ENCODE data around the gene BPIFB1. TPM values are rescaled to one million over a fixed set of nuclear protein-coding genes. Genes with fewer than 3 reads are reported as not detected.

The BPIFB1 gene
- total and polyA plus RNA-seq, 2 of the 8 experiments (the other 6 are each of a cell fraction or from before 2014, with no cell fraction given) = not detected

- H3K36me3 ChIP-seq (ENCODE audit: control insufficient read depth in 2 of 4, insufficient read depth in 4 of 4, low read length in 3 of 4) = no peaks in the 10 kb centered on the region
- no peak overlapping the region for H3K23ac ChIP-seq (ENCODE audit: insufficient read length)
- H4K91ac ChIP-seq (replicated peaks; ENCODE audit: insufficient read length, low read length) = no peak overlapping the region
- no peaks in the 10 kb centered on the region; a peak in 2 of 7 replicates for H3K4me1 ChIP-seq (replicated peaks in 1 of 4; ENCODE audit: control insufficient read depth in 3 of 4, insufficient read depth in 4 of 4, low read length in 3 of 4)
- no peak overlapping the region for H2BK15ac ChIP-seq (ENCODE audit: low read length)
- peaks cover 0 to 2% of the 10 kb centered on the region in 2 experiments for H4K20me1 ChIP-seq (replicated peaks in 1 of 2; ENCODE audit: control insufficient read depth in 1 of 2, insufficient read depth in 2 of 2, low read length in 2 of 2)
- no peak overlapping the region for H3K14ac ChIP-seq (ENCODE audit: insufficient read length)
- no peak overlapping the region for H3K18ac ChIP-seq (ENCODE audit: extremely low read depth, low read length)
- H3K23me2 ChIP-seq (ENCODE audit: low read depth, low read length) = peaks cover 6% of the 10 kb centered on the region; the same call in 1 of the 2 replicates
- no peaks in the 10 kb centered on the region for H3K79me2 ChIP-seq (ENCODE audit: control insufficient read depth in 1 of 2, insufficient read depth in 2 of 2, low read length in 2 of 2)
- H3K79me1 ChIP-seq (ENCODE audit: low read depth, low read length) = no peaks in the 10 kb centered on the region
- ChIA-PET POLR2A (ENCODE audit: partially characterized antibody) (no interaction called here), CTCF (ENCODE audit: partially characterized antibody) (no interaction called here)
- H2BK20ac ChIP-seq (ENCODE audit: low read length) = no peak overlapping the region
- H3K4ac ChIP-seq (replicated peaks; ENCODE audit: insufficient read length, low read depth, low read length) = no peak overlapping the region
- no peak for DNase-seq (ENCODE audit: low read depth in 1 of 2, low spot score in 2 of 2)
- H3K27ac ChIP-seq (ENCODE audit: low read depth, low read length) = no peak overlapping the region
- H3K4me2 ChIP-seq (ENCODE audit: insufficient read depth in 1 of 2, low read depth in 2 of 2, low read length in 2 of 2) = no peak overlapping the region
- no peaks in the 10 kb centered on the region for H3K27me3 ChIP-seq (replicated peaks in 1 of 4; ENCODE audit: control insufficient read depth in 3 of 4, extremely low read depth in 1 of 4, insufficient read depth in 3 of 4, low read length in 3 of 4)
- 77 to 100% methylated on average over 3 of the region's 3 CpGs for WGBS, 2 experiments (ENCODE audit: extremely low coverage in 1 of 2, insufficient coverage in 1 of 2, insufficient read length in 1 of 2, insufficient replicate concordance in 2 of 2, low coverage in 1 of 2, low lambda C conversion rate in 2 of 2, missing lambda C conversion rate in 1 of 2)
- H4K5ac ChIP-seq (ENCODE audit: insufficient read length, low read depth, low read length) = no peak overlapping the region
- no peak overlapping the region for H2AFZ ChIP-seq (ENCODE audit: low read length)
- H2BK12ac ChIP-seq (ENCODE audit: low read depth, low read length) = no peak overlapping the region
- H3K9me3 ChIP-seq (ENCODE audit: insufficient read depth in 2 of 2, low read depth in 1 of 2, low read length in 1 of 2) = no peaks in the 10 kb centered on the region
- H3K56ac ChIP-seq (replicated peaks; ENCODE audit: insufficient read length, low read depth, low read length) = peak overlapping the region; percentile 9
- no peak overlapping the region; a peak in 1 of 7 replicates for H3K9ac ChIP-seq (replicated peaks in 1 of 4; ENCODE audit: extremely low read depth in 1 of 4, low read depth in 3 of 4, low read length in 3 of 4)
- TF ChIP-seq HDAC2 (IDR thresholded peaks at IDR 0.05; ENCODE audit: borderline replicate concordance in 1 of 2, low read depth in 2 of 2, low read length in 2 of 2) (no peak), RBBP5 (IDR thresholded peaks at IDR 0.05; ENCODE audit: borderline replicate concordance, low read depth, low read length) (no peak), CTCF (IDR thresholded peaks at IDR 0.05; ENCODE audit: control extremely low read depth in 1 of 3, insufficient read depth in 1 of 3, low read depth in 1 of 3, low read length in 3 of 3) (no peak)
- H2BK5ac ChIP-seq (ENCODE audit: low read depth, low read length) = no peak overlapping the region
- no peak overlapping the region for H2AK5ac ChIP-seq (ENCODE audit: low read depth, low read length)
- H3K4me3 ChIP-seq (ENCODE audit: extremely low read depth in 1 of 4, insufficient read depth in 2 of 4, low read depth in 3 of 4, low read length in 4 of 4) = no peak overlapping the region
- no peak for FAIRE-seq
- no peak overlapping the region for H2BK120ac ChIP-seq (replicated peaks; ENCODE audit: low read depth, low read length)
- H4K8ac ChIP-seq (ENCODE audit: extremely low read depth, insufficient read depth, low read length) = no peak overlapping the region
These were observed 51.1 kb downstream of the BPIFB1 start for GRCh38 chr20:33334111-33334510.

All from H1 (cell line).